GM12878 (cell line): ENCODE data around the gene ARPC1B. TPM values are rescaled to one million over a fixed set of nuclear protein-coding genes. Genes with fewer than 3 reads are reported as not detected.

Experiments
- ATF7 ChIP-seq: fragments of 450-650 bp; IDR thresholded peaks from 2 replicates; pipeline ENCODE4 v1.6.1; 2016; ENCODE audit warnings: low read depth, mild to moderate bottlenecking
- BCL11A ChIP-seq: IDR thresholded peaks from 2 replicates; pipeline ENCODE4 v1.6.1; 2011; ENCODE audit warnings: low read depth, low read length
- E2F4 ChIP-seq: IDR thresholded peaks from 2 replicates; pipeline ENCODE4 v1.6.1; 2012; ENCODE audit warnings: low read depth, low read length, improper control_type of control experiment
- ELK1 ChIP-seq: IDR thresholded peaks from 2 replicates; pipeline ENCODE4 v1.6.1; 2012; ENCODE audit warnings: low read depth, low read length, improper control_type of control experiment
- IRF5 ChIP-seq: fragments of 450-650 bp; IDR thresholded peaks from 2 replicates; pipeline ENCODE4 v1.6.1; 2017; ENCODE audit warnings: borderline replicate concordance
- JUND ChIP-seq: IDR thresholded peaks from 2 replicates; pipeline ENCODE4 v1.6.1; 2012; ENCODE audit warnings: low read depth, mild to moderate bottlenecking, low read length, improper control_type of control experiment, moderate library complexity
- KDM1A ChIP-seq: fragments of 200-600 bp; sonication (generic); IDR thresholded peaks from 2 replicates; pipeline ENCODE4 v1.6.1; 2016; ENCODE audit warnings: borderline replicate concordance
- MXI1 ChIP-seq: fragments of 150-350 bp; IDR thresholded peaks from 2 replicates; pipeline ENCODE4 v1.6.1; 2011; ENCODE audit warnings: low read depth, mild to moderate bottlenecking, inconsistent platforms, low read length, improper control_type of control experiment
- NFIC ChIP-seq: IDR thresholded peaks from 2 replicates; pipeline ENCODE4 v1.6.1; 2012; ENCODE audit warnings: low read depth, mild to moderate bottlenecking, inconsistent platforms, low read length, moderate library complexity
- NR2C1 ChIP-seq: fragments of 450-650 bp; IDR thresholded peaks from 2 replicates; pipeline ENCODE4 v1.6.1; 2017; ENCODE audit warnings: antibody characterized with exemption, mild to moderate bottlenecking, moderate library complexity
- PAX8 ChIP-seq: fragments of 450-650 bp; IDR thresholded peaks from 2 replicates; pipeline ENCODE4 v1.6.1; 2017; ENCODE audit warnings: mild to moderate bottlenecking, moderate library complexity
- POLR2A ChIP-seq: IDR thresholded peaks from 2 replicates; pipeline ENCODE4 v1.6.1; 2011; ENCODE audit warnings: low read depth, mild to moderate bottlenecking, low read length
- RELB ChIP-seq: fragments of 450-650 bp; IDR thresholded peaks from 2 replicates; pipeline ENCODE4 v1.6.1; 2017; ENCODE audit warnings: low read depth, mild to moderate bottlenecking, moderate library complexity
- RUNX3 ChIP-seq: IDR thresholded peaks from 2 replicates; pipeline ENCODE4 v1.6.1; 2012; ENCODE audit warnings: low read length, inconsistent platforms
- TARDBP ChIP-seq: IDR thresholded peaks from 2 replicates; pipeline ENCODE4 v1.6.1; 2016; ENCODE audit warnings: borderline replicate concordance
- ZBTB4 ChIP-seq: fragments of 450-650 bp; formaldehyde crosslinking; IDR thresholded peaks from 2 replicates; pipeline ENCODE4 v1.4.0; 2022; ENCODE audit warnings: mild to moderate bottlenecking, moderate library complexity
- ZNF622 ChIP-seq: fragments of 450-650 bp; IDR thresholded peaks from 2 replicates; pipeline ENCODE4 v1.6.1; 2017; ENCODE audit warnings: mild to moderate bottlenecking, inconsistent platforms
- polyA plus RNA-seq, 11 experiments: library from polyadenylated mRNA; depleted of rRNA in 4 of 11; unstranded in 6 of 11; stranded (reverse) in 5 of 11; fragments of >200 nt; fragmentation: Nextera tagmentation in 4 of 11; fragmentation: Illumina TruSeq in 1 of 11; extraction: Ambion mirVana in 4 of 11; extraction: Trizol in 1 of 11; gene quantifications; 1 replicate in 1 of 11; 2 replicates in 10 of 11; pipeline versions ENCODE4 v1.2.1 to v1.2.3, GENCODE V29; 2011 to 2016; ENCODE audit warnings: inconsistent platforms in 2 of 11, missing spikeins in 2 of 11, low read depth in 1 of 11
- total RNA-seq, 4 experiments: library from RNA; depleted of rRNA in 3 of 4; stranded (reverse); fragments of >200 nt in 3 of 4; fragmentation: Illumina TruSeq in 1 of 4; extraction: Trizol in 1 of 4; gene quantifications; 2 replicates each; pipeline versions ENCODE4 v1.2.1 to v1.2.3, GENCODE V29; 2013 to 2021

The ARPC1B gene
- total and polyA plus RNA-seq, 10 of the 15 experiments (the other 5 are each of a cell fraction or from before 2014, with no cell fraction given) = 14.1 to 762 (median 387) TPM

- TF ChIP-seq ATF7 = peak; percentile 50; the same call in 1 of the 2 replicates
- no peak for TF ChIP-seq IRF5
- TF ChIP-seq NFIC = no peak
- no peak for TF ChIP-seq ZNF622
- no peak for TF ChIP-seq NR2C1
- TF ChIP-seq E2F4 = no peak
- TF ChIP-seq ZBTB4 (CRISPR knock-in tag) = no peak
- TF ChIP-seq MXI1 = no peak; the same call in 1 of the 2 replicates
- peak; percentile 30; the same call in 1 of the 2 replicates for TF ChIP-seq ELK1
- peak; percentile 96 for TF ChIP-seq RELB
- no peak for TF ChIP-seq PAX8
- no peak for TF ChIP-seq JUND
- no peak for TF ChIP-seq RUNX3
- peak; percentile 67 for TF ChIP-seq POLR2A
- TF ChIP-seq KDM1A = no peak
- TF ChIP-seq BCL11A = no peak; the same call in 1 of the 2 replicates
- no peak for TF ChIP-seq TARDBP
Observed at GRCh38 chr7:99380032-99380822, 5.7 kb downstream of the ARPC1B start (continued).
